ENCODE measurements around the gene CHST15.
A peak's percentile ranks its signal among the peaks of the same experiment; 100 is the strongest.
"Not testable (repeated sequence)": the region's sequence is repeated elsewhere in the genome, so short reads cannot be mapped to it uniquely, and the experiment has no call there.

CHST15 gene

GRCh38 chr10:124095096-124095495 lies 1.7 kb upstream of the CHST15 start:
- H3K4me3 Mint-ChIP-seq = no peak overlapping the region
- ATAC-seq = no peak
- H3K9me3 Mint-ChIP-seq = no peaks in the 10 kb centered on the region
- no peaks in the 10 kb centered on the region for H3K36me3 Mint-ChIP-seq
- no peak overlapping the region for H3K27ac Mint-ChIP-seq
- DNase-seq (ENCODE audit: low spot score in 2 of 2) = no peak
- peaks cover 11% of the 10 kb centered on the region for H3K4me1 Mint-ChIP-seq

GRCh38 chr10:124094419-124094785 lies 1.0 kb upstream of the CHST15 start:
- Mint-ChIP-seq H3K9me3 (no peaks in the 10 kb centered on the region), H3K27ac (no peak overlapping the region), H3K4me1 (peaks cover 5% of the 10 kb centered on the region), H3K36me3 (no peaks in the 10 kb centered on the region), H3K4me3 (no peak overlapping the region)
- no peak for DNase-seq (ENCODE audit: low spot score in 2 of 2)
- no peak for ATAC-seq

- not testable (repeated sequence) for H3K36me3 Mint-ChIP-seq; H3K4me3 Mint-ChIP-seq; H3K27ac Mint-ChIP-seq; ATAC-seq; DNase-seq (ENCODE audit: low spot score in 2 of 2); H3K9me3 Mint-ChIP-seq; H3K4me1 Mint-ChIP-seq
Observed at GRCh38 chr10:124093774-124094418, 498 bp upstream of the CHST15 start.

GRCh38 chr10:124092250-124092859 lies 1.0 kb downstream of the CHST15 start:
- H3K36me3 Mint-ChIP-seq = no peaks in the 10 kb centered on the region
- H3K4me3 Mint-ChIP-seq = peak overlapping the region; percentile 10
- no peak overlapping the region for H3K27ac Mint-ChIP-seq
- ATAC-seq (peak; percentile 23), DNase-seq (ENCODE audit: low spot score in 2 of 2) (no peak)
- H3K9me3 Mint-ChIP-seq = no peaks in the 10 kb centered on the region
- no peaks in the 10 kb centered on the region for H3K4me1 Mint-ChIP-seq

- H3K27ac Mint-ChIP-seq = no peak overlapping the region
- H3K4me1 Mint-ChIP-seq = no peaks in the 10 kb centered on the region
- DNase-seq (ENCODE audit: low spot score in 2 of 2) (no peak), ATAC-seq (peak; percentile 5)
- H3K36me3 Mint-ChIP-seq = no peaks in the 10 kb centered on the region
- H3K9me3 Mint-ChIP-seq = no peaks in the 10 kb centered on the region
- H3K4me3 Mint-ChIP-seq = peak overlapping the region; percentile 10
Observed at GRCh38 chr10:124091646-124092249, 1.6 kb downstream of the CHST15 start.

- Mint-ChIP-seq H3K9me3 (no peaks in the 10 kb centered on the region), H3K4me1 (no peaks in the 10 kb centered on the region), H3K36me3 (no peaks in the 10 kb centered on the region), H3K4me3 (peak overlapping the region; percentile 11), H3K27ac (no peak overlapping the region)
- ATAC-seq (no peak), DNase-seq (ENCODE audit: low spot score in 2 of 2) (no peak)
Observed at GRCh38 chr10:124090601-124091209, 2.7 kb downstream of the CHST15 start.

GRCh38 chr10:124089859-124090258 lies 3.5 kb downstream of the CHST15 start:
- no peaks in the 10 kb centered on the region for H3K9me3 Mint-ChIP-seq
- H3K4me1 Mint-ChIP-seq = no peaks in the 10 kb centered on the region
- no peak for ATAC-seq
- no peak overlapping the region for H3K4me3 Mint-ChIP-seq
- no peak for DNase-seq (ENCODE audit: low spot score in 2 of 2)
- H3K36me3 Mint-ChIP-seq = no peaks in the 10 kb centered on the region
- no peak overlapping the region for H3K27ac Mint-ChIP-seq

- no peak for DNase-seq (ENCODE audit: low spot score in 2 of 2)
- no peak overlapping the region for H3K27ac Mint-ChIP-seq
- H3K9me3 Mint-ChIP-seq = no peaks in the 10 kb centered on the region
- no peak for ATAC-seq
- H3K4me1 Mint-ChIP-seq = no peaks in the 10 kb centered on the region
- no peak overlapping the region for H3K4me3 Mint-ChIP-seq
- no peaks in the 10 kb centered on the region for H3K36me3 Mint-ChIP-seq
Observed at GRCh38 chr10:124088915-124089314, 4.5 kb downstream of the CHST15 start.

GRCh38 chr10:124087672-124088634 lies 5.4 kb downstream of the CHST15 start:
- Mint-ChIP-seq H3K27ac (no peak overlapping the region), H3K36me3 (no peaks in the 10 kb centered on the region), H3K4me3 (no peak overlapping the region), H3K9me3 (no peaks in the 10 kb centered on the region), H3K4me1 (no peaks in the 10 kb centered on the region)
- no peak for ATAC-seq
- DNase-seq (ENCODE audit: low spot score in 2 of 2) = no peak

GRCh38 chr10:124086787-124087671 lies 6.4 kb downstream of the CHST15 start:
- H3K4me3 Mint-ChIP-seq = no peak overlapping the region
- no peaks in the 10 kb centered on the region for H3K4me1 Mint-ChIP-seq
- ATAC-seq (no peak), DNase-seq (ENCODE audit: low spot score in 2 of 2) (no peak)
- H3K9me3 Mint-ChIP-seq = no peaks in the 10 kb centered on the region
- H3K36me3 Mint-ChIP-seq = no peaks in the 10 kb centered on the region
- no peak overlapping the region for H3K27ac Mint-ChIP-seq

- no peaks in the 10 kb centered on the region for H3K4me1 Mint-ChIP-seq
- H3K36me3 Mint-ChIP-seq = no peaks in the 10 kb centered on the region
- DNase-seq (ENCODE audit: low spot score in 2 of 2) = no peak
- H3K27ac Mint-ChIP-seq = no peak overlapping the region
- no peaks in the 10 kb centered on the region for H3K9me3 Mint-ChIP-seq
- ATAC-seq = no peak
- H3K4me3 Mint-ChIP-seq = no peak overlapping the region
Observed at GRCh38 chr10:124086097-124086710, 7.2 kb downstream of the CHST15 start.

- Mint-ChIP-seq H3K4me3 (no peak overlapping the region), H3K36me3 (no peaks in the 10 kb centered on the region), H3K27ac (no peak overlapping the region), H3K4me1 (no peaks in the 10 kb centered on the region), H3K9me3 (no peaks in the 10 kb centered on the region)
- ATAC-seq (no peak), DNase-seq (ENCODE audit: low spot score in 2 of 2) (no peak)
Observed at GRCh38 chr10:124085680-124086079, 7.7 kb downstream of the CHST15 start.

- Mint-ChIP-seq H3K36me3 (no peaks in the 10 kb centered on the region), H3K4me1 (no peaks in the 10 kb centered on the region), H3K4me3 (no peak overlapping the region), H3K27ac (no peak overlapping the region), H3K9me3 (no peaks in the 10 kb centered on the region)
- DNase-seq (ENCODE audit: low spot score in 2 of 2) (no peak), ATAC-seq (no peak)
Observed at GRCh38 chr10:124084708-124085107, 8.7 kb downstream of the CHST15 start.
